ENCODE data around the gene MSH6.
A peak's percentile ranks its signal among the peaks of the same experiment; 100 is the strongest.

Gene MSH6

GRCh38 chr2:47810850-47811249, 27.9 kb downstream of the MSH6 start:
- no peak overlapping the region for H3K27ac ChIP-seq (ENCODE audit: low read length)
- no peak for TF ChIP-seq CTCF (IDR thresholded peaks at IDR 0.05; ENCODE audit: borderline replicate concordance, extremely low read depth, low read length, poor library complexity, severe bottlenecking)
- TF ChIP-seq EZH2 (IDR thresholded peaks at IDR 0.05; ENCODE audit: borderline replicate concordance, low read depth, low read length, severe bottlenecking) = no peak
- peaks cover 8% of the 10 kb centered on the region for H4K20me1 ChIP-seq (ENCODE audit: insufficient read depth, low read length)
- H3K4me1 ChIP-seq (ENCODE audit: insufficient read depth, low read length) = no peaks in the 10 kb centered on the region
- H2AFZ ChIP-seq (ENCODE audit: low read depth, low read length) = no peak overlapping the region
- peaks cover 84% of the 10 kb centered on the region for H3K36me3 ChIP-seq (ENCODE audit: insufficient read depth, low read length)
- no peaks in the 10 kb centered on the region for H3K79me2 ChIP-seq (ENCODE audit: insufficient read depth, low read length)
- H3K4me2 ChIP-seq (ENCODE audit: insufficient read depth, low read length) = no peak overlapping the region
- ATAC-seq (ENCODE audit: insufficient read depth, low read depth) = no peak
- no peak overlapping the region for H3K9ac ChIP-seq (ENCODE audit: low read depth, low read length)
- H3K4me3 ChIP-seq (ENCODE audit: low read depth in 1 of 2, low read length in 2 of 2) = no peak overlapping the region
- H3K9me3 ChIP-seq (ENCODE audit: insufficient read depth, low read length, severe bottlenecking) = no peaks in the 10 kb centered on the region
- no peak for DNase-seq
- no peaks in the 10 kb centered on the region for H3K27me3 ChIP-seq (ENCODE audit: insufficient read depth, low read length, poor library complexity)

- H3K4me3 ChIP-seq (ENCODE audit: low read depth in 1 of 2, low read length in 2 of 2) = no peak overlapping the region
- H3K4me2 ChIP-seq (ENCODE audit: insufficient read depth, low read length) = no peak overlapping the region
- H3K4me1 ChIP-seq (ENCODE audit: insufficient read depth, low read length) = no peaks in the 10 kb centered on the region
- no peak for DNase-seq
- peaks cover 84% of the 10 kb centered on the region for H3K36me3 ChIP-seq (ENCODE audit: insufficient read depth, low read length)
- H3K79me2 ChIP-seq (ENCODE audit: insufficient read depth, low read length) = no peaks in the 10 kb centered on the region
- H2AFZ ChIP-seq (ENCODE audit: low read depth, low read length) = no peak overlapping the region
- no peak overlapping the region for H3K9ac ChIP-seq (ENCODE audit: low read depth, low read length)
- TF ChIP-seq EZH2 (IDR thresholded peaks at IDR 0.05; ENCODE audit: borderline replicate concordance, low read depth, low read length, severe bottlenecking) = no peak
- TF ChIP-seq CTCF (IDR thresholded peaks at IDR 0.05; ENCODE audit: borderline replicate concordance, extremely low read depth, low read length, poor library complexity, severe bottlenecking) = no peak
- H3K9me3 ChIP-seq (ENCODE audit: insufficient read depth, low read length, severe bottlenecking) = no peaks in the 10 kb centered on the region
- no peak overlapping the region for H3K27ac ChIP-seq (ENCODE audit: low read length)
- H4K20me1 ChIP-seq (ENCODE audit: insufficient read depth, low read length) = peaks cover 5% of the 10 kb centered on the region
- no peaks in the 10 kb centered on the region for H3K27me3 ChIP-seq (ENCODE audit: insufficient read depth, low read length, poor library complexity)
- ATAC-seq (ENCODE audit: insufficient read depth, low read depth) = peak; percentile 32; the same call in 2 of the 3 replicates
These were observed 28.7 kb downstream of the MSH6 start for GRCh38 chr2:47811668-47812067.

GRCh38 chr2:47815764-47816163, 32.8 kb downstream of the MSH6 start:
- Histone ChIP-seq H3K27me3 (ENCODE audit: insufficient read depth, low read length, poor library complexity) (no peaks in the 10 kb centered on the region), H4K20me1 (ENCODE audit: insufficient read depth, low read length) (no peaks in the 10 kb centered on the region; the same call in none of the 2 replicates), H3K9ac (ENCODE audit: low read depth, low read length) (no peak overlapping the region), H3K4me3 (ENCODE audit: low read depth in 1 of 2, low read length in 2 of 2) (no peak overlapping the region), H3K36me3 (ENCODE audit: insufficient read depth, low read length) (peaks cover 84% of the 10 kb centered on the region), H3K9me3 (ENCODE audit: insufficient read depth, low read length, severe bottlenecking) (no peaks in the 10 kb centered on the region), H3K4me1 (ENCODE audit: insufficient read depth, low read length) (no peaks in the 10 kb centered on the region), H3K27ac (ENCODE audit: low read length) (no peak overlapping the region), H3K4me2 (ENCODE audit: insufficient read depth, low read length) (no peak overlapping the region), H3K79me2 (ENCODE audit: insufficient read depth, low read length) (no peaks in the 10 kb centered on the region), H2AFZ (ENCODE audit: low read depth, low read length) (no peak overlapping the region)
- ATAC-seq (ENCODE audit: insufficient read depth, low read depth) (peak; percentile 17; the same call in 1 of the 3 replicates), DNase-seq (no peak)
- TF ChIP-seq CTCF (IDR thresholded peaks at IDR 0.05; ENCODE audit: borderline replicate concordance, extremely low read depth, low read length, poor library complexity, severe bottlenecking) (no peak), EZH2 (IDR thresholded peaks at IDR 0.05; ENCODE audit: borderline replicate concordance, low read depth, low read length, severe bottlenecking) (no peak)

GRCh38 chr2:47818777-47819176, 35.8 kb downstream of the MSH6 start:
- H3K4me3 ChIP-seq (ENCODE audit: low read depth in 1 of 2, low read length in 2 of 2) = no peak overlapping the region

More at GRCh38 chr2:47818777-47819176, 35.8 kb downstream of the MSH6 start:
- Histone ChIP-seq H3K79me2 (ENCODE audit: insufficient read depth, low read length) (no peaks in the 10 kb centered on the region), H4K20me1 (ENCODE audit: insufficient read depth, low read length) (no peaks in the 10 kb centered on the region; the same call in none of the 2 replicates), H3K36me3 (ENCODE audit: insufficient read depth, low read length) (peaks cover 88% of the 10 kb centered on the region), H3K9me3 (ENCODE audit: insufficient read depth, low read length, severe bottlenecking) (no peaks in the 10 kb centered on the region), H2AFZ (ENCODE audit: low read depth, low read length) (no peak overlapping the region), H3K27me3 (ENCODE audit: insufficient read depth, low read length, poor library complexity) (no peaks in the 10 kb centered on the region), H3K27ac (ENCODE audit: low read length) (no peak overlapping the region), H3K4me1 (ENCODE audit: insufficient read depth, low read length) (no peaks in the 10 kb centered on the region), H3K9ac (ENCODE audit: low read depth, low read length) (no peak overlapping the region), H3K4me2 (ENCODE audit: insufficient read depth, low read length) (no peak overlapping the region)
- DNase-seq (no peak), ATAC-seq (ENCODE audit: insufficient read depth, low read depth) (no peak)
- TF ChIP-seq EZH2 (IDR thresholded peaks at IDR 0.05; ENCODE audit: borderline replicate concordance, low read depth, low read length, severe bottlenecking) = no peak
- no peak for TF ChIP-seq CTCF (IDR thresholded peaks at IDR 0.05; ENCODE audit: borderline replicate concordance, extremely low read depth, low read length, poor library complexity, severe bottlenecking)
